CD4-positive, alpha-beta T cell (primary cell): Measurements from ENCODE around the gene MYH15. TPM values are rescaled to one million over a fixed set of nuclear protein-coding genes. Genes with fewer than 3 reads are reported as not detected.

ENCODE experiments used
- ATAC-seq: fragments of 200-7000 bp; cut with Tn5 transposase; one replicate; pipeline ENCODE4 v1.10.0; 2022; ENCODE audit warnings: mild to moderate bottlenecking; ENCODE audit not compliant: poor library complexity
- CTCF ChIA-PET: fragments of 350-600 bp; sonication (Branson Sonifier 250); formaldehyde crosslinking; loops from one replicate; lab custom pipeline; 2021; ENCODE audit warnings: antibody characterized with exemption, inconsistent platforms; lab: Charles Lee
- POLR2A ChIA-PET: fragments of 350-600 bp; sonication (Branson Sonifier 250); formaldehyde crosslinking; loops from one replicate; lab custom pipeline; 2021; ENCODE audit warnings: antibody characterized with exemption, inconsistent platforms; lab: Charles Lee
- DNase-seq, 14 experiments: peaks; one replicate each; pipeline ENCODE4 v3.0.0-alpha.2; 2013 to 2020; ENCODE audit warnings: mixed read lengths in 2 of 14
- H3K27ac ChIP-seq, 2 donors: one replicate each; pipeline versions ENCODE4 v1.5.1 to v1.7.0; 2013; ENCODE audit warnings: low read length in 2 of 2, low read depth in 1 of 2, mild to moderate bottlenecking in 1 of 2
- H3K27me3 ChIP-seq, 2 experiments: 1 replicate in 1 of 2; 2 replicates in 1 of 2; pipeline versions ENCODE4 v1.6.1 to v1.7.0; 2013; ENCODE audit warnings: low read length in 2 of 2, control low read depth in 1 of 2, mild to moderate bottlenecking in 1 of 2, moderate library complexity in 1 of 2; ENCODE audit not compliant: insufficient read depth in 2 of 2, control insufficient read depth in 1 of 2
- H3K36me3 ChIP-seq: one replicate; pipeline ENCODE4 v1.6.1; 2013; ENCODE audit warnings: low read length, control low read depth; ENCODE audit not compliant: insufficient read depth
- H3K4me1 ChIP-seq: one replicate; pipeline ENCODE4 v1.6.1; 2013; ENCODE audit warnings: low read length, control low read depth; ENCODE audit not compliant: insufficient read depth
- H3K4me3 ChIP-seq: one replicate; pipeline ENCODE4 v1.5.1; 2013; ENCODE audit warnings: mild to moderate bottlenecking, low read length, moderate library complexity
- H3K9me3 ChIP-seq, 2 experiments: 1 replicate in 1 of 2; 2 replicates in 1 of 2; pipeline versions ENCODE4 v1.6.1 to v1.7.0; 2013; ENCODE audit warnings: low read length in 2 of 2, mild to moderate bottlenecking in 2 of 2, control low read depth in 1 of 2, moderate library complexity in 1 of 2; ENCODE audit not compliant: control insufficient read depth in 1 of 2, insufficient read depth in 1 of 2
- H3K27ac Mint-ChIP-seq: one replicate; pipeline ENCODE4 v1.8.0; 2020; ENCODE audit warnings: mixed read lengths
- H3K27me3 Mint-ChIP-seq: one replicate; pipeline ENCODE4 v1.8.0; 2021; ENCODE audit warnings: mixed read lengths
- H3K36me3 Mint-ChIP-seq: one replicate; pipeline ENCODE4 v1.8.0; 2021; ENCODE audit warnings: low read depth, mixed read lengths
- H3K4me1 Mint-ChIP-seq: one replicate; pipeline ENCODE4 v1.8.0; 2021; ENCODE audit warnings: low read depth, mixed read lengths
- H3K4me3 Mint-ChIP-seq: one replicate; pipeline ENCODE4 v1.8.0; 2020; ENCODE audit warnings: mild to moderate bottlenecking, mixed read lengths
- H3K9me3 Mint-ChIP-seq: one replicate; pipeline ENCODE4 v1.8.0; 2020; ENCODE audit warnings: mixed read lengths
- intact Hi-C, 2 experiments: fragments of 100-400 bp; cut with DNase I in 1 of 2; cut with micrococcal nuclease in 1 of 2; formaldehyde crosslinking; loops; one replicate each; pipeline versions ENCODE4 v1.15.1 to v1.9.0; 2023 to 2025; cut with DNase I, micrococcal nuclease
- total RNA-seq, 174 experiments: library from RNA in 2 of 174; stranded (reverse) in 2 of 174; gene quantifications; one replicate each; pipeline ENCODE4 v1.2.3 and lab custom pipeline; 2021 to 2026
- TF ChIP-seq, protein P1 (sequence below): fragments of 200-600 bp; IDR thresholded peaks from one replicate; pipeline ENCODE4 v1.8.0; 2022; ENCODE audit warnings: antibody characterized with exemption, mild to moderate bottlenecking

Gene MYH15
- total RNA-seq, 2 experiments from 2014 or later: 0.05 to 0.08 TPM

- ChIA-PET POLR2A (interaction anchor here (1.3 kb wide), 1 partner anchor 179 kb away, joined by 3 read pairs; no protein-coding TSS in a partner anchor), CTCF (interaction anchor here (1.7 kb wide), 1 partner anchor 8 kb away, joined by 4 read pairs; no protein-coding TSS in a partner anchor)
- intact Hi-C loops: loop anchor here (10.0 kb wide), 4 partner anchors 349 to 729 kb away; no protein-coding TSS in a partner anchor
- Histone ChIP-seq H3K9me3 (no peaks in the 10 kb centered on the region), H3K4me3 (no peak overlapping the region), H3K4me1 (no peaks in the 10 kb centered on the region), H3K27me3 (no peaks in the 10 kb centered on the region), H3K27ac (no peak overlapping the region), H3K36me3 (no peaks in the 10 kb centered on the region)
- TF ChIP-seq, protein P1, sequence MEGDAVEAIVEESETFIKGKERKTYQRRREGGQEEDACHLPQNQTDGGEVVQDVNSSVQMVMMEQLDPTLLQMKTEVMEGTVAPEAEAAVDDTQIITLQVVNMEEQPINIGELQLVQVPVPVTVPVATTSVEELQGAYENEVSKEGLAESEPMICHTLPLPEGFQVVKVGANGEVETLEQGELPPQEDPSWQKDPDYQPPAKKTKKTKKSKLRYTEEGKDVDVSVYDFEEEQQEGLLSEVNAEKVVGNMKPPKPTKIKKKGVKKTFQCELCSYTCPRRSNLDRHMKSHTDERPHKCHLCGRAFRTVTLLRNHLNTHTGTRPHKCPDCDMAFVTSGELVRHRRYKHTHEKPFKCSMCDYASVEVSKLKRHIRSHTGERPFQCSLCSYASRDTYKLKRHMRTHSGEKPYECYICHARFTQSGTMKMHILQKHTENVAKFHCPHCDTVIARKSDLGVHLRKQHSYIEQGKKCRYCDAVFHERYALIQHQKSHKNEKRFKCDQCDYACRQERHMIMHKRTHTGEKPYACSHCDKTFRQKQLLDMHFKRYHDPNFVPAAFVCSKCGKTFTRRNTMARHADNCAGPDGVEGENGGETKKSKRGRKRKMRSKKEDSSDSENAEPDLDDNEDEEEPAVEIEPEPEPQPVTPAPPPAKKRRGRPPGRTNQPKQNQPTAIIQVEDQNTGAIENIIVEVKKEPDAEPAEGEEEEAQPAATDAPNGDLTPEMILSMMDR: no peak
- Mint-ChIP-seq H3K27me3 (no peaks in the 10 kb centered on the region), H3K9me3 (peaks cover 4% of the 10 kb centered on the region), H3K27ac (no peak overlapping the region), H3K36me3 (no peaks in the 10 kb centered on the region), H3K4me1 (no peaks in the 10 kb centered on the region), H3K4me3 (no peak overlapping the region)
- DNase-seq (no peak), ATAC-seq (no peak)
Observed at GRCh38 chr3:108403686-108404345, 106.6 kb downstream of the MYH15 start.

- Mint-ChIP-seq H3K4me3 (no peak overlapping the region), H3K9me3 (peaks cover 4% of the 10 kb centered on the region), H3K27ac (no peak overlapping the region), H3K4me1 (no peaks in the 10 kb centered on the region), H3K27me3 (no peaks in the 10 kb centered on the region), H3K36me3 (no peaks in the 10 kb centered on the region)
- Histone ChIP-seq H3K27me3 (no peaks in the 10 kb centered on the region), H3K4me1 (no peaks in the 10 kb centered on the region), H3K27ac (no peak overlapping the region), H3K9me3 (no peaks in the 10 kb centered on the region), H3K4me3 (no peak overlapping the region), H3K36me3 (no peaks in the 10 kb centered on the region)
- ChIA-PET CTCF (interaction anchor here (1.7 kb wide), 1 partner anchor 7 kb away, joined by 4 read pairs; no protein-coding TSS in a partner anchor), POLR2A (no interaction called here)
- ATAC-seq (no peak), DNase-seq (no peak)
- intact Hi-C loops: loop anchor here (10.0 kb wide), 4 partner anchors 348 to 728 kb away; no protein-coding TSS in a partner anchor
- TF ChIP-seq, protein P1: no peak
Observed at GRCh38 chr3:108403198-108403597, 107.2 kb downstream of the MYH15 start.

DNA sequence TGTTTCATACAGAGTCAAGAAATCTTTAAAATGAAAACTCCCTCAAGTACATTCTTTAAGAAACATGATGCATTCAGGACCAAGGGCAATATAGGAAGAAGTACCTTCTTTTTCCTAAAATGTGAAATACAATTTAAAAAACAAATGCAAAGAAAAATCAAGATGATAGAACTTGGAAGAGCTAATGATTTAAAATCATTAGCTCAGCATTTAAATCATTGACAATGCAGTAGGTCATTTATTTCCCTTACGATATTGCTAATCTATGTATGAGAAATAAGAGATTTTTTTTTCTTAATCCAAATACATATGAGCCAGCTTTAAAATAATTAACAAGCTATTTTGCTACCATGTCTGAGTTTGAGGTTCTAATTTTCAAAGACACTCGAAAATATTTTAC is 108.6 kb downstream of the MYH15 start:
- H3K4me1 Mint-ChIP-seq: no peaks in the 10 kb centered on the region
- Histone ChIP-seq H3K27me3 (peaks cover 0 to 4% of the 10 kb centered on the region in 2 experiments), H3K4me1 (no peaks in the 10 kb centered on the region), H3K27ac (no peak overlapping the region), H3K4me3 (no peak overlapping the region), H3K9me3 (no peaks in the 10 kb centered on the region), H3K36me3 (no peaks in the 10 kb centered on the region)
- ATAC-seq: no peak
- CTCF ChIA-PET: interaction anchor here (1.0 kb wide), 1 partner anchor 18 kb away, joined by 3 read pairs; no protein-coding TSS in a partner anchor
- peaks cover 4% of the 10 kb centered on the region for H3K9me3 Mint-ChIP-seq
- intact Hi-C loops: loop anchor here (10.0 kb wide), 4 partner anchors 347 to 727 kb away; no protein-coding TSS in a partner anchor
- no peaks in the 10 kb centered on the region for H3K27me3 Mint-ChIP-seq
- no peak overlapping the region for H3K4me3 Mint-ChIP-seq
- POLR2A ChIA-PET: no interaction called here
- no peak overlapping the region for H3K27ac Mint-ChIP-seq
- no peaks in the 10 kb centered on the region for H3K36me3 Mint-ChIP-seq
- DNase-seq: no peak
- TF ChIP-seq, protein P1: no peak
